ENCODE data around the gene IL36G.

- TF ChIP-seq CTCF (optimal IDR thresholded peaks at IDR 0.05 in 1 of 3, IDR thresholded peaks at IDR 0.05 in 1 of 3, conservative IDR thresholded peaks at IDR 0.05 in 1 of 3; ENCODE audit: extremely low read depth in 1 of 3, insufficient read depth in 2 of 3, low read length in 3 of 3) (no peak), EZH2 (IDR thresholded peaks at IDR 0.05; ENCODE audit: low read length) (no peak)
Observed at GRCh38 chr2:112985090-112985489, 7.3 kb downstream of the IL36G start.
